Testis (tissue), 3 donors: ENCODE results near the gene GPR151. TPM values are rescaled to one million over a fixed set of nuclear protein-coding genes. Genes with fewer than 3 reads are reported as not detected.

ENCODE experiments used
- DNase-seq: peaks from one replicate; pipeline ENCODE4 v3.0.0-alpha.2; 2019
- H3K27ac ChIP-seq, 2 donors: fragments of 200-600 bp; sonication (generic); one replicate each; pipeline ENCODE4 v1.5.1; 2019
- H3K27me3 ChIP-seq: fragments of 200-600 bp; sonication (generic); one replicate; pipeline ENCODE4 v1.5.1; 2019
- H3K36me3 ChIP-seq: fragments of 200-600 bp; sonication (generic); one replicate; pipeline ENCODE4 v1.5.1; 2017; ENCODE audit warnings: low read depth; ENCODE audit errors: missing control alignments
- H3K4me1 ChIP-seq: fragments of 200-600 bp; sonication (generic); one replicate; pipeline ENCODE4 v1.5.1; 2019
- H3K4me3 ChIP-seq, 2 donors: fragments of 200-600 bp; sonication (generic); one replicate each; pipeline ENCODE4 v1.5.1; 2017 to 2019
- H3K9me3 ChIP-seq: fragments of 200-600 bp; sonication (generic); one replicate; pipeline ENCODE4 v1.5.1; 2017
- POLR2A ChIP-seq: fragments of 450-650 bp; IDR thresholded peaks from one replicate; pipeline ENCODE4 v1.6.1; 2017; ENCODE audit warnings: antibody characterized with exemption, mild to moderate bottlenecking, moderate library complexity
- WGBS, 2 donors: methylation state at CpG; one replicate each; pipeline ENCODE4 v1.1.5; 2018; 5-methylcytosine and 5-hydroxymethylcytosine counted together
- intact Hi-C: fragments of 100-400 bp; cut with DNase I; formaldehyde crosslinking; loops from one replicate; pipeline ENCODE4 v1.15.1; 2023; ENCODE audit warnings: low total_unique reads
- polyA plus RNA-seq: library from polyadenylated mRNA; stranded (reverse); fragments of 350-450 nt; fragmentation: Illumina TruSeq; extraction: RNeasy Lipid Tissue Mini Kit (QIAGEN cat#74804); gene quantifications from one replicate; pipeline ENCODE4 v1.2.3, GENCODE V29; 2014; ENCODE audit warnings: low read depth, low replicate concordance; ENCODE audit not compliant: insufficient read depth
- total RNA-seq, 2 donors: library from RNA; depleted of rRNA; stranded (reverse); fragments of >200 nt; gene quantifications; one replicate each; pipeline ENCODE4 v1.2.3, GENCODE V29; 2016
- TF ChIP-seq, protein P1 (sequence below), 3 experiments: fragments of 450-650 bp in 2 of 3; fragments of 200-600 bp in 1 of 3; sonication (generic) in 1 of 3; IDR thresholded peaks; one replicate each; pipeline ENCODE4 v1.5.1; 2016 to 2019; ENCODE audit warnings: antibody characterized with exemption in 3 of 3, mild to moderate bottlenecking in 2 of 3, moderate library complexity in 1 of 3

The GPR151 gene
- total and polyA plus RNA-seq, 3 donors from 2014 or later: not detected

DNA sequence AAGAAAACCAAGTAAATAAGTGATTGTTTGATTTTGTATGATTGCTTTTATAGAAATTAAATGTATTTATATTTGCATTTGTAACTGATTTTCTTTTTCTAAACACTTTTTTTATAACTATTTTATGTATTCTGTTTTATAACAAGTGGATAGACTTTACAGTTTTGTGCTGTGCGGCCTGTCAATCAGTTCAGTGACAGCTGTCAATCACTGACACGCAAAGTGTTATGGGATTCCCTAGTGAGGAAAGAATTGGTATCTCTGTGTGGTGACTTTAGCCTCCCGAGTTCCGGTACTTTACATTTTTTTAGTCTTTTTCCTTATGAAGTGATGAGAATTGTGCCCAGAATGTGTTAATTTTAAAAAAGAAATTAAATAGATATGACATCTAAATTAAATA is 16.3 kb downstream of the GPR151 start:
- Histone ChIP-seq H3K4me1 (no peaks in the 10 kb centered on the region), H3K4me3 (no peak overlapping the region), H3K36me3 (no peaks in the 10 kb centered on the region), H3K9me3 (no peaks in the 10 kb centered on the region), H3K27ac (no peak overlapping the region), H3K27me3 (no peaks in the 10 kb centered on the region)
- DNase-seq: no peak
- 94 to 99% methylated on average over 4 of the region's 4 CpGs for WGBS, 2 donors
- intact Hi-C loops: no loop called here
- no peak for TF ChIP-seq POLR2A
- TF ChIP-seq, protein P1, sequence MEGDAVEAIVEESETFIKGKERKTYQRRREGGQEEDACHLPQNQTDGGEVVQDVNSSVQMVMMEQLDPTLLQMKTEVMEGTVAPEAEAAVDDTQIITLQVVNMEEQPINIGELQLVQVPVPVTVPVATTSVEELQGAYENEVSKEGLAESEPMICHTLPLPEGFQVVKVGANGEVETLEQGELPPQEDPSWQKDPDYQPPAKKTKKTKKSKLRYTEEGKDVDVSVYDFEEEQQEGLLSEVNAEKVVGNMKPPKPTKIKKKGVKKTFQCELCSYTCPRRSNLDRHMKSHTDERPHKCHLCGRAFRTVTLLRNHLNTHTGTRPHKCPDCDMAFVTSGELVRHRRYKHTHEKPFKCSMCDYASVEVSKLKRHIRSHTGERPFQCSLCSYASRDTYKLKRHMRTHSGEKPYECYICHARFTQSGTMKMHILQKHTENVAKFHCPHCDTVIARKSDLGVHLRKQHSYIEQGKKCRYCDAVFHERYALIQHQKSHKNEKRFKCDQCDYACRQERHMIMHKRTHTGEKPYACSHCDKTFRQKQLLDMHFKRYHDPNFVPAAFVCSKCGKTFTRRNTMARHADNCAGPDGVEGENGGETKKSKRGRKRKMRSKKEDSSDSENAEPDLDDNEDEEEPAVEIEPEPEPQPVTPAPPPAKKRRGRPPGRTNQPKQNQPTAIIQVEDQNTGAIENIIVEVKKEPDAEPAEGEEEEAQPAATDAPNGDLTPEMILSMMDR (IDR thresholded peaks at IDR 0.05): no peak

DNA sequence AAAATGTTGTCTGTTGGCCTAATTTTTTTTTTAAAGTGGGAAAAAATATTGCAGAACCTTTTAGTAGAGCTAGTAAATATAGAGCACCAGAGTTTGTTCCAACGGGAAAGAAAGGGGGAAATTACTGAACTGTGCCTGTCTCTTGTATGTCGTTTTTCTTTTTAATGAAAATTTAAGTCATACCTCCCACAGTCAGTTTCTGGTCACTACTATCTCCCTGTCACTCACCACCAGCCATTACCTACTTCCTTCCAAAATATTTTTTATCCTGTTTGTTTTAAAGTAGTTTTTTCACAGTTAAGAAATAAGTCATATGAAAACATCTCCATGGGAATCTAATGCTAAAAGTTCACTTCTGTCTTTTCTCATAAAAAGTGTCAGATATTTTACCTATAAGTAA is 21.3 kb downstream of the GPR151 start:
- intact Hi-C loops: no loop called here
- no peak for DNase-seq
- Histone ChIP-seq H3K27ac (no peak overlapping the region), H3K36me3 (no peaks in the 10 kb centered on the region), H3K9me3 (no peaks in the 10 kb centered on the region), H3K4me3 (no peak overlapping the region), H3K27me3 (no peaks in the 10 kb centered on the region), H3K4me1 (no peaks in the 10 kb centered on the region)
- TF ChIP-seq, protein P1 (IDR thresholded peaks at IDR 0.05): no peak
- TF ChIP-seq POLR2A: no peak
- WGBS, 2 donors: 65 to 74% methylated on average over 2 of the region's 2 CpGs

DNA sequence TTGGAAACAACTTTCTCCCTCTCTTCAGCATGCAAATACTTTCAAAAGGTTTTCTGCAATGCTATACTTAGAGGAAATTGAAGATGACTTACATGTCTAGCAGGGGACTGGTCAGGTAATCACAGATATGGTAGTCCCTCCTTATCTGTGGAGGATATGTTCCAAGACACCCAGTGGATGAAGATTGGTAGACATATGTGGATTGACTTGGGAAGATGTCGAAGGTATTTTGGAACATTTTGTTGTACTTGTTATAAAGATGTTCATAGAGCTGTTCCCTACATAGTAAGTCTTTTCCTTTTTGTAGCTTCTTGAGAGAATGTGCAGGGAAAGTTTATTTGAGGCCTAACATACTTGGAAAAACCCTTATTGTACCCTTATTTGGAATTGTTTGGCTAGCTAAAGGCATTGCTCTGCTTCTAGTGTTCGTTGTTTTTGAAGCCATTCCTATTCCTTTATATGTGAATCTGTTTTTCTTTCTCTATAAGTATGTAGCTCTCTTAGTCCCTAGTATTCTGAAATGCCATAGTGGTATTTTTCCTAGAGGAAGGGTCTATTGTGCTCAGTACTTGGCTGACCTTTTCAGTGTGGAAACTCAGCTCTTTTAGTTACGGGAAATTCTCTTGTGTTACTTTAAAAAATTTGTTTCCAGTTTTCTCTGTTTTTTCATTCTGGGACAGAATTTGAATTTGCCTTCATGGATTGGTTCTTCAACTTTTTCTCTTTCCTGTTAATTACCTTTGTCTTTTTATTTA is 25.7 kb downstream of the GPR151 start:
- intact Hi-C loops: no loop called here
- TF ChIP-seq, protein P1 (IDR thresholded peaks at IDR 0.05): no peak
- TF ChIP-seq POLR2A: no peak
- WGBS, 2 donors: 71 to 75% methylated on average over 3 of the region's 3 CpGs
- no peaks in the 10 kb centered on the region for H3K27me3 ChIP-seq
- no peak overlapping the region for H3K27ac ChIP-seq
- H3K9me3 ChIP-seq: no peaks in the 10 kb centered on the region
- H3K4me1 ChIP-seq: no peaks in the 10 kb centered on the region
- H3K36me3 ChIP-seq: no peaks in the 10 kb centered on the region
- H3K4me3 ChIP-seq: no peak overlapping the region
- DNase-seq: no peak

DNA sequence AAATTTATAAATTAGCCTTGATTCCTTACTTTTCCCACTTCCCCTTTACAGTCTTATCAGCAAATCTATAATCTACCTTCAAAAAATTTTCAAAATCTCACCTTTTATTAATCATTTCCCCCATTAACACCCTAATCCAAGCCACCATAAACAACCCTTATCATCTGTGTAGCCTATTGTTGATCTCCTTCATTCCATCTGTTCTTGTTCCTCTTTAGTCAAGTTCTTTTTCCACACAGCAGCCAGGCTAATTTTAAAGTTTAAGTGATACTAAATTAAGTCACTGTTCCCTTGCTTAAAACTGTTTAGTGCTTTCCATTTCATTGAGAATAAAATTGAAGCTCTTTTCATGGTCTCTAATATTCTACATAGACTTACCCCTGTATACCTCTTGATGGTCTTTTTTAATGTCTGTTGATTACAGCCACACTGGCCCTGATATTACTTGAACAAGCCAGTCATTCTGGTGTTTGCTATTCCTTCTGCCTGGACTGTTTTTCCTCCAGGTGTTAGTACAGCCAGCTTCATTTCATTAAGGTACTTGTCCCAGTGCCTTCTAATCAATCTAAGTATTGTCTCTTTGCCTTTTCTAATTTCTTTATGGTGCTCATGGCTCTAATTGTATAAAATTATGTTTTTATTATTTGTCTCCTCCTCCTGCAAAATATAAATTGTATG is 31.1 kb downstream of the GPR151 start:
- TF ChIP-seq, protein P1 (IDR thresholded peaks at IDR 0.05): no peak
- TF ChIP-seq POLR2A: no peak
- H3K9me3 ChIP-seq: no peaks in the 10 kb centered on the region
- H3K4me3 ChIP-seq: no peak overlapping the region
- intact Hi-C loops: no loop called here
- DNase-seq: no peak
- H3K27ac ChIP-seq: no peak overlapping the region
- H3K36me3 ChIP-seq: no peaks in the 10 kb centered on the region
- H3K4me1 ChIP-seq: no peaks in the 10 kb centered on the region
- H3K27me3 ChIP-seq: no peaks in the 10 kb centered on the region

DNA sequence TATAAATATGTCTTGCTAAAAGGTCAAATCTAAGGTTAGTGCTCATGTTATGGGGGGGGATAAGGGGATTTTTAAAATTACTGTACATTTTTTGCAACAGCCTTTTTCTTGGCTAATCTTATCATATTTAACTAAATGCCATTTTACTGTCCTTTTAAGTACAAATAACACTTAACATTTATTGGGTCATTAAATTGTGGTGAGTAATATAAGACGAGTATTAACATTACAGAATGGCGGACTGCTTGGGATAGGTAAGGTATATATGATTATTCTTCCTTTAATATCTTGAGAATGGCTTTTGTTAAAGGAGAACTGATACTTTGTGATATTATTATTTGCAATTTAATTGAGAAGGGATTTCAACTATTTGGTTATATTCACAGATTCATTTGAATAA is 33.2 kb downstream of the GPR151 start:
- Histone ChIP-seq H3K4me1 (no peaks in the 10 kb centered on the region), H3K27ac (no peak overlapping the region), H3K4me3 (no peak overlapping the region), H3K9me3 (no peaks in the 10 kb centered on the region), H3K36me3 (no peaks in the 10 kb centered on the region), H3K27me3 (no peaks in the 10 kb centered on the region)
- intact Hi-C loops: no loop called here
- TF ChIP-seq, protein P1 (IDR thresholded peaks at IDR 0.05): no peak
- 93 to 95% methylated on average over 2 of the region's 2 CpGs for WGBS, 2 donors
- DNase-seq: no peak
